ENCODE results near the gene MAP4. TPM values are rescaled to one million over a fixed set of nuclear protein-coding genes. Genes with fewer than 3 reads are reported as not detected.
A peak's percentile ranks its signal among the peaks of the same experiment; 100 is the strongest.

The MAP4 gene
- total RNA-seq, 1 donor from 2014 or later: 142 TPM

GRCh38 chr3:47892286-47893040 is 123.8 kb downstream of the MAP4 start:
- no peak for DNase-seq (ENCODE audit: extremely low spot score in 2 of 2)
- intact Hi-C loops (cut with DNase I): no loop called here
- Histone ChIP-seq H3K36me3 (peaks cover 0 to 5% of the 10 kb centered on the region in 2 donors), H3K27ac (peak overlapping the region; percentile 1), H3K4me1 (peaks cover 28% of the 10 kb centered on the region), H3K9me3 (no peaks in the 10 kb centered on the region), H3K27me3 (no peaks in the 10 kb centered on the region), H3K4me3 (no peak overlapping the region)
- TF ChIP-seq POLR2A (IDR thresholded peaks at IDR 0.05) (no peak), POLR2AphosphoS5 (IDR thresholded peaks at IDR 0.05; ENCODE audit: insufficient read depth in 1 of 2, low read depth in 1 of 2) (no peak), CTCF (IDR thresholded peaks at IDR 0.05) (no peak)

- no peak for DNase-seq (ENCODE audit: extremely low spot score in 2 of 2)
- Histone ChIP-seq H3K9me3 (no peaks in the 10 kb centered on the region), H3K4me1 (peaks cover 28% of the 10 kb centered on the region), H3K36me3 (peaks cover 0 to 5% of the 10 kb centered on the region in 2 donors), H3K27me3 (no peaks in the 10 kb centered on the region), H3K27ac (peak overlapping the region; percentile 60), H3K4me3 (no peak overlapping the region)
- intact Hi-C loops (cut with DNase I): no loop called here
- TF ChIP-seq CTCF (IDR thresholded peaks at IDR 0.05) (no peak), POLR2A (IDR thresholded peaks at IDR 0.05) (no peak), POLR2AphosphoS5 (IDR thresholded peaks at IDR 0.05; ENCODE audit: insufficient read depth in 1 of 2, low read depth in 1 of 2) (no peak)
Observed at GRCh38 chr3:47891613-47892005, 124.6 kb downstream of the MAP4 start.

GRCh38 chr3:47890828-47891612 is 125.2 kb downstream of the MAP4 start:
- peaks cover 0 to 5% of the 10 kb centered on the region in 2 donors for H3K36me3 ChIP-seq
- peak in 1 of 2 donors; percentile 93 for DNase-seq (ENCODE audit: extremely low spot score in 2 of 2)
- TF ChIP-seq POLR2AphosphoS5 (IDR thresholded peaks at IDR 0.05; ENCODE audit: insufficient read depth in 1 of 2, low read depth in 1 of 2) (peak in 1 of 2 donors; percentile 65), POLR2A (IDR thresholded peaks at IDR 0.05) (no peak)

GRCh38 chr3:47890126-47890827 is 125.9 kb downstream of the MAP4 start:
- Histone ChIP-seq H3K27me3 (no peaks in the 10 kb centered on the region), H3K36me3 (peaks cover 0 to 5% of the 10 kb centered on the region in 2 donors), H3K27ac (peak overlapping the region; percentile 60), H3K4me1 (peaks cover 28% of the 10 kb centered on the region), H3K4me3 (no peak overlapping the region), H3K9me3 (no peaks in the 10 kb centered on the region)
- intact Hi-C loops (cut with DNase I): no loop called here
- no peak for DNase-seq (ENCODE audit: extremely low spot score in 2 of 2)
- TF ChIP-seq POLR2A (IDR thresholded peaks at IDR 0.05) (no peak), POLR2AphosphoS5 (IDR thresholded peaks at IDR 0.05; ENCODE audit: insufficient read depth in 1 of 2, low read depth in 1 of 2) (no peak), CTCF (IDR thresholded peaks at IDR 0.05) (no peak)

More at GRCh38 chr3:47890828-47891612, 125.2 kb downstream of the MAP4 start:
- intact Hi-C loops (cut with DNase I): no loop called here
- Histone ChIP-seq H3K27me3 (no peaks in the 10 kb centered on the region), H3K9me3 (no peaks in the 10 kb centered on the region), H3K27ac (peak overlapping the region; percentile 60), H3K4me1 (peaks cover 28% of the 10 kb centered on the region), H3K4me3 (no peak overlapping the region)
